K562 (cell line): ENCODE data around the gene PNPLA1. TPM values are rescaled to one million over a fixed set of nuclear protein-coding genes. Genes with fewer than 3 reads are reported as not detected.
A peak's percentile ranks its signal among the peaks of the same experiment; 100 is the strongest.

Experiments
- ATAC-seq: fragments of 200-7000 bp; cut with Tn5 transposase; 3 replicates; pipeline ENCODE4 v1.9.1; 2020; ENCODE audit warnings: moderate library complexity
- BruUV-seq: library from RNA; stranded (reverse); fragments of 400-500 nt; replicated peaks from 2 replicates; lab custom pipeline; 2021; lab: Mats Ljungman, UMichigan
- CTCF ChIA-PET: fragments of 300-600 bp; formaldehyde crosslinking; extraction: SDS; loops from one replicate; lab custom pipeline; 2021; ENCODE audit warnings: low intra/inter-chr PET ratio; lab: Yijun Ruan, JAX
- POLR2A ChIA-PET: fragments of 300-600, 350-650 bp; sonication (Branson Sonifier 250); formaldehyde crosslinking; extraction: SDS; loops from one replicate; lab custom pipeline; 2021; ENCODE audit warnings: antibody characterized with exemption, inconsistent platforms; lab: Yijun Ruan, JAX
- DNase-seq, 4 experiments: peaks; one replicate each; pipeline versions ENCODE4 v3.0.0 to v3.0.0-alpha.2; 2011 to 2018; ENCODE audit warnings: low spot score in 3 of 4, mixed read lengths in 3 of 4; ENCODE audit errors: extremely low read depth in 1 of 4
- FAIRE-seq: peaks from 2 replicates; lab custom pipeline; 2011; peaks lifted over from hg19 to GRCh38; lab: Jason Lieb, UNC
- H2AFZ ChIP-seq: 2 replicates; pipeline ENCODE4 v1.6.0; 2011; ENCODE audit warnings: low read depth, low read length, control low read depth, inconsistent platforms
- H3K27ac ChIP-seq: fragments of 200-600 bp; 3 replicates; pipeline ENCODE4 v1.8.0; 2011; ENCODE audit warnings: low read depth, mild to moderate bottlenecking, control low read depth, inconsistent platforms, low read length, moderate library complexity, mixed read lengths; ENCODE audit errors: extremely low read depth
- H3K27me3 ChIP-seq, 2 experiments: fragments of 300-600 bp in 1 of 2; 2 replicates in 1 of 2; 3 replicates in 1 of 2; pipeline versions ENCODE4 v1.6.0 to v1.8.0; 2011; ENCODE audit warnings: inconsistent platforms in 2 of 2, low read length in 2 of 2, mild to moderate bottlenecking in 1 of 2, mixed read lengths in 1 of 2, moderate library complexity in 1 of 2; ENCODE audit not compliant: control insufficient read depth in 2 of 2, insufficient read depth in 2 of 2
- H3K36me3 ChIP-seq: fragments of 300-600 bp; 3 replicates; pipeline ENCODE4 v1.8.0; 2011; ENCODE audit warnings: mild to moderate bottlenecking, low read length, inconsistent platforms; ENCODE audit not compliant: control insufficient read depth, insufficient read depth
- H3K4me1 ChIP-seq, 2 experiments: fragments of 200-600 bp in 1 of 2; replicated peaks in 1 of 2; 2 replicates in 1 of 2; 3 replicates in 1 of 2; pipeline versions ENCODE4 v1.5.1 to v1.8.0; 2011; ENCODE audit warnings: inconsistent platforms in 2 of 2, low read length in 2 of 2, mild to moderate bottlenecking in 1 of 2, mixed read lengths in 1 of 2, moderate library complexity in 1 of 2; ENCODE audit not compliant: control insufficient read depth in 2 of 2, insufficient read depth in 2 of 2
- H3K4me2 ChIP-seq: 2 replicates; pipeline ENCODE4 v1.6.1; 2011; ENCODE audit warnings: low read length, control low read depth, inconsistent platforms, mixed read lengths; ENCODE audit not compliant: insufficient read depth
- H3K4me3 ChIP-seq: fragments of 200-600 bp; sonication (generic), shearing (Covaris generic); 2 replicates; pipeline ENCODE4 v1.5.1; 2016; ENCODE audit warnings: control low read depth, inconsistent platforms
- H3K79me2 ChIP-seq: fragments of 200-600 bp; 3 replicates; pipeline ENCODE4 v1.8.0; 2011; ENCODE audit warnings: low read length, inconsistent platforms; ENCODE audit not compliant: control insufficient read depth, insufficient read depth
- H3K9ac ChIP-seq, 2 experiments: 2 replicates each; pipeline versions ENCODE4 v1.6.0 to v1.6.1; 2011; ENCODE audit warnings: low read depth in 2 of 2, low read length in 2 of 2, control low read depth in 1 of 2, inconsistent platforms in 1 of 2, mild to moderate bottlenecking in 1 of 2, mixed read lengths in 1 of 2; ENCODE audit not compliant: insufficient read depth in 1 of 2
- H3K9me1 ChIP-seq: one replicate; pipeline ENCODE4 v1.6.0; 2011; ENCODE audit warnings: inconsistent platforms, mild to moderate bottlenecking, low read length, moderate library complexity; ENCODE audit not compliant: control insufficient read depth, insufficient read depth
- H3K9me3 ChIP-seq: replicated peaks from 2 replicates; pipeline ENCODE4 v1.5.1; 2011; ENCODE audit warnings: low read depth, low read length, inconsistent platforms; ENCODE audit not compliant: control insufficient read depth, insufficient read depth
- H4K20me1 ChIP-seq: replicated peaks from 2 replicates; pipeline ENCODE4 v1.6.1; 2011; ENCODE audit warnings: low read length, inconsistent platforms, mixed read lengths; ENCODE audit not compliant: control insufficient read depth, insufficient read depth
- ADNP ChIP-seq: fragments of 200-800 bp; sonication (Bioruptor generic); IDR thresholded peaks from 2 replicates; pipeline ENCODE4 v1.6.1; 2016; ENCODE audit warnings: missing genetic modification characterization, missing compliant biosample characterization
- HCFC1 ChIP-seq: IDR thresholded peaks from 2 replicates; pipeline ENCODE4 v1.6.1; 2012; ENCODE audit warnings: low read depth, low read length, improper control_type of control experiment
- IFI16 ChIP-seq: fragments of 250-450 bp; sonication (Bioruptor Pico); IDR thresholded peaks from 2 replicates; pipeline ENCODE4 v2.1.2; 2022; ENCODE audit warnings: mild to moderate bottlenecking, inconsistent platforms
- PATZ1 ChIP-seq: fragments of 250-450 bp; sonication (Bioruptor Pico); IDR thresholded peaks from 2 replicates; pipeline ENCODE4 v1.5.0; 2020; ENCODE audit warnings: mild to moderate bottlenecking, borderline replicate concordance
- RFX1 ChIP-seq: fragments of 450-650 bp; IDR thresholded peaks from 2 replicates; pipeline ENCODE4 v1.6.1; 2016; ENCODE audit warnings: mild to moderate bottlenecking, moderate library complexity
- SMARCB1 ChIP-seq: IDR thresholded peaks from 2 replicates; pipeline ENCODE4 v1.6.1; 2011; ENCODE audit warnings: improper control_type of control experiment, low read depth; ENCODE audit not compliant: insufficient read length
- WGBS: fragments of 100-300 bp; shearing (Covaris generic); methylation state at CpG from one replicate; pipeline ENCODE4 v1.1.6; 2016; ENCODE audit warnings: low coverage, mixed read lengths; ENCODE audit not compliant: insufficient coverage; ENCODE audit errors: missing lambda C conversion rate; 5-methylcytosine and 5-hydroxymethylcytosine counted together
- in situ Hi-C: fragments of 300-500 bp; cut with MboI; formaldehyde crosslinking; loops from 4 replicates; pipeline ENCODE4 v1.15.0; 2018; ENCODE audit warnings: inconsistent platforms, mixed read lengths
- intact Hi-C: fragments of 100-400 bp; cut with micrococcal nuclease; formaldehyde crosslinking; loops from 2 replicates; pipeline ENCODE4 v1.14.2; 2022
- polyA plus RNA-seq, 8 experiments: library from polyadenylated mRNA; depleted of rRNA in 4 of 8; stranded (reverse) in 5 of 8; unstranded in 3 of 8; fragments of >200 nt; fragmentation: Nextera tagmentation in 2 of 8; fragmentation: Illumina TruSeq in 1 of 8; extraction: Ambion mirVana in 2 of 8; extraction: Trizol in 1 of 8; gene quantifications; 2 replicates each; pipeline versions ENCODE4 v1.2.1 to v1.2.3, GENCODE V29; 2011 to 2014; ENCODE audit warnings: inconsistent platforms in 1 of 8, missing spikeins in 1 of 8
- total RNA-seq, 7 experiments: library from RNA; depleted of rRNA in 6 of 7; stranded (reverse); fragments of >200 nt in 6 of 7; fragmentation: Illumina TruSeq in 2 of 7; extraction: Trizol in 2 of 7; gene quantifications; 2 replicates each; pipeline versions ENCODE4 v1.2.1 to v1.2.3, GENCODE V29; 2011 to 2021; ENCODE audit warnings: low replicate concordance in 1 of 7
- TF ChIP-seq, protein P1 (sequence below): IDR thresholded peaks from 2 replicates; pipeline ENCODE4 v1.6.1; 2011; ENCODE audit warnings: borderline replicate concordance, low read depth, mild to moderate bottlenecking, moderate library complexity, low read length; ENCODE audit not compliant: insufficient read depth, poor library complexity, severe bottlenecking
- TF ChIP-seq, protein P2 (sequence below): IDR thresholded peaks from 2 replicates; pipeline ENCODE4 v1.6.1; 2016; ENCODE audit warnings: missing genetic modification characterization, missing compliant biosample characterization

PNPLA1 gene
- total and polyA plus RNA-seq, 9 of the 15 experiments (the other 6 are each of a cell fraction or from before 2014, with no cell fraction given): 0.04 to 0.27 (median 0.13) TPM; not detected in 2

- TF ChIP-seq, protein P1, sequence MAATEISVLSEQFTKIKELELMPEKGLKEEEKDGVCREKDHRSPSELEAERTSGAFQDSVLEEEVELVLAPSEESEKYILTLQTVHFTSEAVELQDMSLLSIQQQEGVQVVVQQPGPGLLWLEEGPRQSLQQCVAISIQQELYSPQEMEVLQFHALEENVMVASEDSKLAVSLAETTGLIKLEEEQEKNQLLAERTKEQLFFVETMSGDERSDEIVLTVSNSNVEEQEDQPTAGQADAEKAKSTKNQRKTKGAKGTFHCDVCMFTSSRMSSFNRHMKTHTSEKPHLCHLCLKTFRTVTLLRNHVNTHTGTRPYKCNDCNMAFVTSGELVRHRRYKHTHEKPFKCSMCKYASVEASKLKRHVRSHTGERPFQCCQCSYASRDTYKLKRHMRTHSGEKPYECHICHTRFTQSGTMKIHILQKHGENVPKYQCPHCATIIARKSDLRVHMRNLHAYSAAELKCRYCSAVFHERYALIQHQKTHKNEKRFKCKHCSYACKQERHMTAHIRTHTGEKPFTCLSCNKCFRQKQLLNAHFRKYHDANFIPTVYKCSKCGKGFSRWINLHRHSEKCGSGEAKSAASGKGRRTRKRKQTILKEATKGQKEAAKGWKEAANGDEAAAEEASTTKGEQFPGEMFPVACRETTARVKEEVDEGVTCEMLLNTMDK: peak; percentile 0
- TF ChIP-seq ADNP (tag): 0 out of 2 replicates have a peak, but pooled peaks have one; percentile 31
Observed at GRCh38 chr6:36324715-36325114, 54.9 kb downstream of the PNPLA1 start (continued).

- CTCF ChIA-PET: no interaction called here
- Histone ChIP-seq H2AFZ (no peak overlapping the region), H3K4me2 (no peak overlapping the region), H3K9ac (peak overlapping the region in 1 of 2 experiments; percentile 19; a peak in 1 of 4 replicates), H3K9me1 (no peaks in the 10 kb centered on the region), H3K4me3 (no peak overlapping the region), H3K27me3 (peaks cover 36 to 88% of the 10 kb centered on the region in 2 experiments), H3K4me1 (peaks cover 0 to 8% of the 10 kb centered on the region in 2 experiments; a peak in 1 of 5 replicates), H3K79me2 (no peaks in the 10 kb centered on the region), H3K36me3 (no peaks in the 10 kb centered on the region), H3K9me3 (no peaks in the 10 kb centered on the region), H4K20me1 (no peaks in the 10 kb centered on the region; the same call in 1 of the 2 replicates), H3K27ac (no peak overlapping the region)
- POLR2A ChIA-PET: interaction anchor here (0.6 to 1.5 kb wide), 4 partner anchors 24 to 336 kb away, joined by 3 to 4 read pairs (median 3); no protein-coding TSS in a partner anchor
- 0% methylated on average over 5 of the region's 7 CpGs for WGBS
- intact Hi-C loops (no loop called here), in situ Hi-C loops (no loop called here)
- FAIRE-seq (no peak), DNase-seq (no peak), ATAC-seq (peak; percentile 41)
- TF ChIP-seq SMARCB1 (no peak), IFI16 (no peak), HCFC1 (no peak), PATZ1 (no peak), RFX1 (peak; percentile 92)
- TF ChIP-seq, protein P2, sequence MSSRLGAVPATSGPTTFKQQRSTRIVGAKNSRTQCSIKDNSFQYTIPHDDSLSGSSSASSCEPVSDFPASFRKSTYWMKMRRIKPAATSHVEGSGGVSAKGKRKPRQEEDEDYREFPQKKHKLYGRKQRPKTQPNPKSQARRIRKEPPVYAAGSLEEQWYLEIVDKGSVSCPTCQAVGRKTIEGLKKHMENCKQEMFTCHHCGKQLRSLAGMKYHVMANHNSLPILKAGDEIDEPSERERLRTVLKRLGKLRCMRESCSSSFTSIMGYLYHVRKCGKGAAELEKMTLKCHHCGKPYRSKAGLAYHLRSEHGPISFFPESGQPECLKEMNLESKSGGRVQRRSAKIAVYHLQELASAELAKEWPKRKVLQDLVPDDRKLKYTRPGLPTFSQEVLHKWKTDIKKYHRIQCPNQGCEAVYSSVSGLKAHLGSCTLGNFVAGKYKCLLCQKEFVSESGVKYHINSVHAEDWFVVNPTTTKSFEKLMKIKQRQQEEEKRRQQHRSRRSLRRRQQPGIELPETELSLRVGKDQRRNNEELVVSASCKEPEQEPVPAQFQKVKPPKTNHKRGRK (tag): no peak
- BruUV-seq: no TSS peak
Observed at GRCh38 chr6:36326356-36326995, 56.6 kb downstream of the PNPLA1 start.
